SU-DHL-6 (cell line): ENCODE measurements around the gene IQSEC3.

Source experiments
- EZH2phosphoT487 ChIP-seq: fragments of 200-600 bp; sonication (generic), shearing (Covaris generic); conservative IDR thresholded peaks from 2 replicates; pipeline ENCODE4 v1.6.1; 2018; ENCODE audit warnings: mild to moderate bottlenecking, antibody characterized with exemption, low read length, moderate library complexity, mixed read lengths
- TF ChIP-seq, protein P1 (sequence below): fragments of 200-600 bp; sonication (generic); IDR thresholded peaks from one replicate; pipeline ENCODE4 v1.5.1; 2017; ENCODE audit warnings: antibody characterized with exemption, mild to moderate bottlenecking, low read length, moderate library complexity; ENCODE audit not compliant: insufficient read depth, poor library complexity, severe bottlenecking

DNA sequence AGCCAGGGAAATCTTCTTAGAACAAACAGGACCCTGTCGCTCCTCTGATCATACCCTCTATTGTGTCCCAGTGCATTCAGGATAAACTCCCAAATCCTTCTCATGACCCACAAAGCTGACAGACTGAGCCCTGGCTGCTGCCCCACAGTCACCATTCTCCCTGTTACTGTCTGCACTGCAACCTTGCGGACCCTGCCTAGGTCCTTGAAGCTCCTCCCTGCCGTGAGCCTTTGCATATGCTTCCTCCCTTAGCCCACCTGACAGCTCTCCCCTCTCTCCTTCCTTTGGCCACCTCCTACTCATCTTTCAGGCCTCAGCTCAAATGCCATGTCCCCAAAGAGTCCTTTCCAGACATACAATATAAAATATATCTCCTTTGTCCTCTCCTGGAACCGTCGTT lies 85.0 kb downstream of the IQSEC3 start:
- TF ChIP-seq, protein P1, sequence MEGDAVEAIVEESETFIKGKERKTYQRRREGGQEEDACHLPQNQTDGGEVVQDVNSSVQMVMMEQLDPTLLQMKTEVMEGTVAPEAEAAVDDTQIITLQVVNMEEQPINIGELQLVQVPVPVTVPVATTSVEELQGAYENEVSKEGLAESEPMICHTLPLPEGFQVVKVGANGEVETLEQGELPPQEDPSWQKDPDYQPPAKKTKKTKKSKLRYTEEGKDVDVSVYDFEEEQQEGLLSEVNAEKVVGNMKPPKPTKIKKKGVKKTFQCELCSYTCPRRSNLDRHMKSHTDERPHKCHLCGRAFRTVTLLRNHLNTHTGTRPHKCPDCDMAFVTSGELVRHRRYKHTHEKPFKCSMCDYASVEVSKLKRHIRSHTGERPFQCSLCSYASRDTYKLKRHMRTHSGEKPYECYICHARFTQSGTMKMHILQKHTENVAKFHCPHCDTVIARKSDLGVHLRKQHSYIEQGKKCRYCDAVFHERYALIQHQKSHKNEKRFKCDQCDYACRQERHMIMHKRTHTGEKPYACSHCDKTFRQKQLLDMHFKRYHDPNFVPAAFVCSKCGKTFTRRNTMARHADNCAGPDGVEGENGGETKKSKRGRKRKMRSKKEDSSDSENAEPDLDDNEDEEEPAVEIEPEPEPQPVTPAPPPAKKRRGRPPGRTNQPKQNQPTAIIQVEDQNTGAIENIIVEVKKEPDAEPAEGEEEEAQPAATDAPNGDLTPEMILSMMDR: no peak
- no peak for TF ChIP-seq EZH2phosphoT487
